Measurements from ENCODE around the gene CRTAC1. TPM values are rescaled to one million over a fixed set of nuclear protein-coding genes. Genes with fewer than 3 reads are reported as not detected.

CRTAC1 gene
- polyA plus RNA-seq, 1 donor (not counting 4 experiments of a cell fraction or from before 2014, with no cell fraction given) = not detected

- Histone ChIP-seq H2AFZ (ENCODE audit: control insufficient read depth, low read length) (no peak overlapping the region), H3K4me3 (ENCODE audit: control insufficient read depth in 2 of 3, extremely low read depth in 1 of 3, insufficient read depth in 2 of 3, low read depth in 1 of 3, low read length in 3 of 3) (no peak overlapping the region)
Observed at GRCh38 chr10:97904018-97904381, 126.4 kb downstream of the CRTAC1 start.

GRCh38 chr10:97903128-97904017 is 127.0 kb downstream of the CRTAC1 start:
- DNase-seq (ENCODE audit: low read depth, low spot score) (no peak), FAIRE-seq (no peak)
- H3K9me3 ChIP-seq (ENCODE audit: control insufficient read depth, low read depth, low read length) = no peaks in the 10 kb centered on the region
- H3K9me1 ChIP-seq (ENCODE audit: control insufficient read depth, extremely low read depth, insufficient read depth, low read length) = no peaks in the 10 kb centered on the region
- dilution Hi-C loops (cut with MboI; ENCODE audit: extremely low pct_ligation_motif_present, low sequenced_read_pairs) = no loop called here
- H3K9ac ChIP-seq (ENCODE audit: control insufficient read depth, extremely low read depth, insufficient read depth, low read length) = no peak overlapping the region
- peaks cover 5% of the 10 kb centered on the region for H3K27me3 ChIP-seq (ENCODE audit: control insufficient read depth, extremely low read depth, insufficient read depth, low read length)
- TF ChIP-seq CTCF (optimal IDR thresholded peaks at IDR 0.05 in 1 of 3, IDR thresholded peaks at IDR 0.05 in 1 of 3, conservative IDR thresholded peaks at IDR 0.05 in 1 of 3; ENCODE audit: extremely low read depth in 1 of 3, insufficient read depth in 2 of 3, low read length in 3 of 3) (no peak), EZH2 (IDR thresholded peaks at IDR 0.05; ENCODE audit: low read length) (no peak)
- no peaks in the 10 kb centered on the region for H3K79me2 ChIP-seq (ENCODE audit: control insufficient read depth, insufficient read depth, low read length)
- H2AFZ ChIP-seq (ENCODE audit: control insufficient read depth, low read length) = no peak overlapping the region
- H3K27ac ChIP-seq (ENCODE audit: control insufficient read depth, insufficient read depth, low read length) = no peak overlapping the region
- H3K4me3 ChIP-seq (ENCODE audit: control insufficient read depth in 2 of 3, extremely low read depth in 1 of 3, insufficient read depth in 2 of 3, low read depth in 1 of 3, low read length in 3 of 3) = no peak overlapping the region
- no peaks in the 10 kb centered on the region for H3K36me3 ChIP-seq (ENCODE audit: control insufficient read depth in 2 of 2, extremely low read depth in 1 of 2, insufficient read depth in 2 of 2, low read length in 2 of 2)
- H4K20me1 ChIP-seq (ENCODE audit: control insufficient read depth, extremely low read depth, insufficient read depth, low read length) = no peaks in the 10 kb centered on the region
- no peak overlapping the region for H3K4me2 ChIP-seq (ENCODE audit: control insufficient read depth, extremely low read depth, insufficient read depth, low read depth, low read length)
- no peaks in the 10 kb centered on the region for H3K4me1 ChIP-seq (ENCODE audit: control insufficient read depth, extremely low read depth, insufficient read depth, low read length)

More at GRCh38 chr10:97904018-97904381, 126.4 kb downstream of the CRTAC1 start:
- H3K27me3 ChIP-seq (ENCODE audit: control insufficient read depth, extremely low read depth, insufficient read depth, low read length) = peaks cover 5% of the 10 kb centered on the region
- H3K36me3 ChIP-seq (ENCODE audit: control insufficient read depth in 2 of 2, extremely low read depth in 1 of 2, insufficient read depth in 2 of 2, low read length in 2 of 2) = no peaks in the 10 kb centered on the region
- H3K9me1 ChIP-seq (ENCODE audit: control insufficient read depth, extremely low read depth, insufficient read depth, low read length) = no peaks in the 10 kb centered on the region
- no peak overlapping the region for H3K9ac ChIP-seq (ENCODE audit: control insufficient read depth, extremely low read depth, insufficient read depth, low read length)
- H3K9me3 ChIP-seq (ENCODE audit: control insufficient read depth, low read depth, low read length) = no peaks in the 10 kb centered on the region
- no peak overlapping the region for H3K4me2 ChIP-seq (ENCODE audit: control insufficient read depth, extremely low read depth, insufficient read depth, low read depth, low read length)
- H3K4me1 ChIP-seq (ENCODE audit: control insufficient read depth, extremely low read depth, insufficient read depth, low read length) = no peaks in the 10 kb centered on the region
- no peak for DNase-seq (ENCODE audit: low read depth, low spot score)
- dilution Hi-C loops (cut with MboI; ENCODE audit: extremely low pct_ligation_motif_present, low sequenced_read_pairs) = no loop called here
- no peak for FAIRE-seq
- TF ChIP-seq EZH2 (IDR thresholded peaks at IDR 0.05; ENCODE audit: low read length) (no peak), CTCF (optimal IDR thresholded peaks at IDR 0.05 in 1 of 3, IDR thresholded peaks at IDR 0.05 in 1 of 3, conservative IDR thresholded peaks at IDR 0.05 in 1 of 3; ENCODE audit: extremely low read depth in 1 of 3, insufficient read depth in 2 of 3, low read length in 3 of 3) (no peak)
- H3K79me2 ChIP-seq (ENCODE audit: control insufficient read depth, insufficient read depth, low read length) = no peaks in the 10 kb centered on the region
- no peak overlapping the region for H3K27ac ChIP-seq (ENCODE audit: control insufficient read depth, insufficient read depth, low read length)
- H4K20me1 ChIP-seq (ENCODE audit: control insufficient read depth, extremely low read depth, insufficient read depth, low read length) = no peaks in the 10 kb centered on the region

Measured in keratinocyte (primary cell).